Keratinocyte (primary cell): Measurements from ENCODE around the gene RRP1. TPM values are rescaled to one million over a fixed set of nuclear protein-coding genes. Genes with fewer than 3 reads are reported as not detected.

Experiments used
- DNase-seq: peaks from one replicate; pipeline ENCODE4 v3.0.0-alpha.2; 2011; ENCODE audit warnings: low read depth, missing footprints, low spot score
- FAIRE-seq: peaks from 2 replicates; lab custom pipeline; 2011; peaks lifted over from hg19 to GRCh38; lab: Jason Lieb, UNC
- H2AFZ ChIP-seq: 2 replicates; pipeline ENCODE4 v1.6.0; 2012; ENCODE audit warnings: low read length, control low read depth, inconsistent platforms; ENCODE audit not compliant: control insufficient read depth
- H3K27ac ChIP-seq: 2 replicates; pipeline ENCODE4 v1.5.1; 2011; ENCODE audit warnings: low read length; ENCODE audit not compliant: control insufficient read depth, insufficient read depth
- H3K27me3 ChIP-seq: 3 replicates; pipeline ENCODE4 v1.6.0; 2011; ENCODE audit warnings: low read length; ENCODE audit not compliant: control insufficient read depth, insufficient read depth; ENCODE audit errors: extremely low read depth
- H3K36me3 ChIP-seq, 2 experiments: 2 replicates in 1 of 2; 3 replicates in 1 of 2; pipeline ENCODE4 v1.5.1; 2011; ENCODE audit warnings: low read length in 2 of 2, mild to moderate bottlenecking in 1 of 2; ENCODE audit not compliant: control insufficient read depth in 2 of 2, insufficient read depth in 2 of 2; ENCODE audit errors: extremely low read depth in 1 of 2
- H3K4me1 ChIP-seq: 3 replicates; pipeline ENCODE4 v1.5.1; 2011; ENCODE audit warnings: low read length; ENCODE audit not compliant: control insufficient read depth, insufficient read depth; ENCODE audit errors: extremely low read depth
- H3K4me2 ChIP-seq: 3 replicates; pipeline ENCODE4 v1.6.0; 2011; ENCODE audit warnings: low read depth, low read length; ENCODE audit not compliant: control insufficient read depth, insufficient read depth; ENCODE audit errors: extremely low read depth
- H3K4me3 ChIP-seq, 3 experiments: fragments of 200-600 bp in 1 of 3; sonication (generic) in 1 of 3; 2 replicates in 2 of 3; 3 replicates in 1 of 3; pipeline ENCODE4 v1.5.1; 2011 to 2016; ENCODE audit warnings: low read length in 3 of 3, mild to moderate bottlenecking in 3 of 3, control low read depth in 2 of 3, inconsistent platforms in 1 of 3, low read depth in 1 of 3, mixed read lengths in 1 of 3, mixed run types in 1 of 3, moderate library complexity in 1 of 3; ENCODE audit not compliant: control insufficient read depth in 2 of 3, insufficient read depth in 2 of 3; ENCODE audit errors: extremely low read depth in 1 of 3
- H3K79me2 ChIP-seq: 2 replicates; pipeline ENCODE4 v1.6.0; 2012; ENCODE audit warnings: low read length; ENCODE audit not compliant: control insufficient read depth, insufficient read depth
- H3K9ac ChIP-seq: 3 replicates; pipeline ENCODE4 v1.6.0; 2011; ENCODE audit warnings: low read length; ENCODE audit not compliant: control insufficient read depth, insufficient read depth; ENCODE audit errors: extremely low read depth
- H3K9me1 ChIP-seq: 3 replicates; pipeline ENCODE4 v1.6.0; 2011; ENCODE audit warnings: low read length; ENCODE audit not compliant: control insufficient read depth, insufficient read depth; ENCODE audit errors: extremely low read depth
- H3K9me3 ChIP-seq: 2 replicates; pipeline ENCODE4 v1.5.1; 2012; ENCODE audit warnings: low read depth, low read length; ENCODE audit not compliant: control insufficient read depth
- H4K20me1 ChIP-seq: 3 replicates; pipeline ENCODE4 v1.6.0; 2011; ENCODE audit warnings: low read length; ENCODE audit not compliant: control insufficient read depth, insufficient read depth; ENCODE audit errors: extremely low read depth
- EZH2 ChIP-seq: IDR thresholded peaks from one replicate; pipeline ENCODE4 v1.6.1; 2012; ENCODE audit warnings: inconsistent platforms, mild to moderate bottlenecking, low read length, moderate library complexity
- dilution Hi-C: fragments of 300-500 bp; cut with MboI; formaldehyde crosslinking; loops from one replicate; pipeline ENCODE4 v1.7.0; 2020; ENCODE audit warnings: low sequenced_read_pairs; ENCODE audit not compliant: extremely low pct_ligation_motif_present
- polyA plus RNA-seq, 5 experiments: library from polyadenylated mRNA; depleted of rRNA in 3 of 5; stranded (reverse) in 3 of 5; stranded (forward) in 1 of 5; unstranded in 1 of 5; fragments of >200 nt; gene quantifications; 1 replicate in 1 of 5; 2 replicates in 3 of 5; 3 replicates in 1 of 5; pipeline versions ENCODE4 v1.2.1 to v1.2.3, GENCODE V29; 2011 to 2012; ENCODE audit warnings: missing spikeins in 2 of 5, low read depth in 1 of 5, low replicate concordance in 1 of 5
- TF ChIP-seq, protein P1 (sequence below), 3 experiments: IDR thresholded peaks in 1 of 3; conservative IDR thresholded peaks in 1 of 3; optimal IDR thresholded peaks in 1 of 3; 2 replicates in 2 of 3; 3 replicates in 1 of 3; pipeline versions ENCODE3 to v1.5.1; 2011; ENCODE audit warnings: low read length in 3 of 3, mild to moderate bottlenecking in 3 of 3, moderate library complexity in 2 of 3, control low read depth in 1 of 3, inconsistent platforms in 1 of 3; ENCODE audit not compliant: insufficient read depth in 2 of 3; ENCODE audit errors: extremely low read depth in 1 of 3

RRP1 gene
- polyA plus RNA-seq, 1 donor (not counting 4 experiments of a cell fraction or from before 2014, with no cell fraction given) = 25.0 TPM

DNA sequence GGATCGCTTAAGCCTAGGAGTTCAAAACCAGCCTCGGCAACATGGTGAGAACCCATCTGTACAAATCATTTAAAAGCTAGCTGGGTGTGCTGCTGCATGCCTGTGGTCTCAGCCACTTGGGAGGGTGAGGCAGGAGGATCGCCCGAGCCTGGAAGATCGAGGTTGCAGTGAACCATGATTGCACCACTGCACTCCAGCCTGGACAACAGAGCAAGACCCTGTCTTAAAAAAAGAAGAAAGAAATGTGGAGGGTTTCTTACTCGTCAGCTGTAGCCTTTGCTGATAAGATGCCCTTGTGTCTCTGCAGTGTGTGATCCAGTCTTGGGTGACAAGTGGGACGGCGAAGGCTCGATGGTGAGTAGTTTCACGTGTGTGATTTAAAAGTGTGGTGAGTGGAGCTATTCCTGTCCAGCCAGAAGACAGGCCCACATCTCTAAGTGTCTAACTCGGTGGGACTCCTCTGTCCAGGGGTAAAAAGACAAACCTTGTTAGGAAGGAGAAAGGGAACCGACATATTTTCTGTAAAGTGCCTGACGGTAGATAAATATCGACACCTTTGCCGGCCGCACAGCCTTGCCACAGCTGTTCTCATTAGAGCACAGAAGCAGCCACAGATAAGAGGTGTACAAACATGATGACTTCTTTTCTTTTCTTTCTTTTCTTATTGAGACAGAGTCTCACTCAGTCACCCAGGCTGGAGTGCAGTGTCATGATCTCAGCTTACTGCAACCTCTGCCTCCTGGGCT is 43.4 kb upstream of the RRP1 start:
- Histone ChIP-seq H3K4me1 (no peaks in the 10 kb centered on the region), H3K4me3 (no peak overlapping the region), H2AFZ (no peak overlapping the region), H3K9me1 (no peaks in the 10 kb centered on the region), H3K9me3 (no peaks in the 10 kb centered on the region), H3K79me2 (no peaks in the 10 kb centered on the region), H3K27ac (no peak overlapping the region), H3K36me3 (peaks cover 40% of the 10 kb centered on the region in 2 experiments), H3K27me3 (no peaks in the 10 kb centered on the region), H3K9ac (no peak overlapping the region), H4K20me1 (no peaks in the 10 kb centered on the region), H3K4me2 (no peak overlapping the region)
- no peak for DNase-seq
- no peak for FAIRE-seq
- TF ChIP-seq EZH2 = no peak
- TF ChIP-seq, protein P1, sequence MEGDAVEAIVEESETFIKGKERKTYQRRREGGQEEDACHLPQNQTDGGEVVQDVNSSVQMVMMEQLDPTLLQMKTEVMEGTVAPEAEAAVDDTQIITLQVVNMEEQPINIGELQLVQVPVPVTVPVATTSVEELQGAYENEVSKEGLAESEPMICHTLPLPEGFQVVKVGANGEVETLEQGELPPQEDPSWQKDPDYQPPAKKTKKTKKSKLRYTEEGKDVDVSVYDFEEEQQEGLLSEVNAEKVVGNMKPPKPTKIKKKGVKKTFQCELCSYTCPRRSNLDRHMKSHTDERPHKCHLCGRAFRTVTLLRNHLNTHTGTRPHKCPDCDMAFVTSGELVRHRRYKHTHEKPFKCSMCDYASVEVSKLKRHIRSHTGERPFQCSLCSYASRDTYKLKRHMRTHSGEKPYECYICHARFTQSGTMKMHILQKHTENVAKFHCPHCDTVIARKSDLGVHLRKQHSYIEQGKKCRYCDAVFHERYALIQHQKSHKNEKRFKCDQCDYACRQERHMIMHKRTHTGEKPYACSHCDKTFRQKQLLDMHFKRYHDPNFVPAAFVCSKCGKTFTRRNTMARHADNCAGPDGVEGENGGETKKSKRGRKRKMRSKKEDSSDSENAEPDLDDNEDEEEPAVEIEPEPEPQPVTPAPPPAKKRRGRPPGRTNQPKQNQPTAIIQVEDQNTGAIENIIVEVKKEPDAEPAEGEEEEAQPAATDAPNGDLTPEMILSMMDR (optimal IDR thresholded peaks at IDR 0.05 in 1 of 3, IDR thresholded peaks at IDR 0.05 in 1 of 3, conservative IDR thresholded peaks at IDR 0.05 in 1 of 3; ENCODE audit: extremely low read depth in 1 of 3, insufficient read depth in 2 of 3, low read length in 3 of 3) = no peak
- dilution Hi-C loops = no loop called here

DNA sequence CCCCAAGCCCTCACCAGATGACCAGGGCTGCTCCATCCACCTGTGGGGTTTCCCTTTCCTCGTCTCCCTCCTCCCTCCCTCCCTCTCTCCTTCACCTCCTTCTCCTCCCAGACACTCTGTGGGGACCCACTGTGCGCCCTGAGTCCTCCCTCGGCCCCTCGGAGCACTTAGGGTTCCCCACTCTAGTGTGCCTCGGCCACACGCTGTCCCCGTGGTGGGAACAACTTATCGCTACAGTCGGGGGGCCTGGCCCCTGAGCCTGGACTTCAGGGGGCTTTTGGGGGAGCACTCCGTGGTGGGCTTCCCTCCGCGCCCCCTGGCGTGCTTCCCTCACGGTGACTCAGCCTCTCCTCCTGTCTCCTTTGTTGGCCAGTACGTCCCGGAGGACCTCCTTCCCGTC is 40.8 kb upstream of the RRP1 start:
- Histone ChIP-seq H3K27me3 (no peaks in the 10 kb centered on the region), H3K4me2 (no peak overlapping the region), H4K20me1 (no peaks in the 10 kb centered on the region), H3K27ac (no peak overlapping the region), H3K9ac (no peak overlapping the region), H2AFZ (no peak overlapping the region), H3K36me3 (peaks cover 51 to 53% of the 10 kb centered on the region in 2 experiments), H3K9me3 (no peaks in the 10 kb centered on the region), H3K9me1 (no peaks in the 10 kb centered on the region), H3K79me2 (no peaks in the 10 kb centered on the region), H3K4me1 (no peaks in the 10 kb centered on the region), H3K4me3 (no peak overlapping the region)
- DNase-seq = no peak
- dilution Hi-C loops = no loop called here
- FAIRE-seq = no peak
- no peak for TF ChIP-seq EZH2
- TF ChIP-seq, protein P1 (optimal IDR thresholded peaks at IDR 0.05 in 1 of 3, IDR thresholded peaks at IDR 0.05 in 1 of 3, conservative IDR thresholded peaks at IDR 0.05 in 1 of 3; ENCODE audit: extremely low read depth in 1 of 3, insufficient read depth in 2 of 3, low read length in 3 of 3) = no peak
